ENCODE data around the gene FHL5. TPM values are rescaled to one million over a fixed set of nuclear protein-coding genes. Genes with fewer than 3 reads are reported as not detected.

FHL5 gene
- total and polyA plus RNA-seq, 2 donors (not counting 3 experiments of a cell fraction or from before 2014, with no cell fraction given): not detected

DNA sequence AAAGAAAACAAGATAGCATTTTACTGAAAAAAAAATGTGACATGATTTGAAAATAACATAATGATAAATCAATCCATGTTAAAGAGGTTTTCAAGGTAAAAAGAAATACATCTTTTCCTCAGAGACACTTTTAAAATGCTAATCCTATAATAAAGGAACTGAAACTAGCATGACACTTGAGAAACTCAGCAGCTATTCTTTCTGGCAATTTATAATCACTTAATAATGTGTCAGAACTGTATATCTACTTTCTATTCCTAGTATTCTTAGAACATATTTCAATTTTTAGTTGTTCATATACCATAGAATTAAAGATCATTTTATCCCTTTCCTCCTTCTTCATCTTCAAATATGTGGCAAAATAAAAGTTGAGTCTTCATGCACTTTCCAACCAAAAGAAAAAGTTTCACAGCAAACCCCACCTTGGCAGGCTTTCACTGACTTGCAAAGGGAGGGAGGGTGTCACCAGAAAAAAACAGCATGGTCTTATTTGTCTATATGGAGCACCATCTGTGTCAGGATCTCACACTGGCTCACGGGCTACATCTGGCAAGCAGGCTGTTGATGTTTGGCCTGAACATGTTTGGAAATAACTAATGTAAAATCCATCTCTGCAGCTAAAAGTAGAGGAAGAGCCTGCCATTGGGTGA, 48.5 kb downstream of the FHL5 start:
- ChIA-PET POLR2A (no interaction called here), CTCF (interaction anchor here (0.8 kb wide), 1 partner anchor 448 kb away, joined by 3 read pairs; no protein-coding TSS in a partner anchor)
- Histone ChIP-seq H2AFZ (ENCODE audit: low read depth, low read length) (no peak overlapping the region), H3K79me2 (ENCODE audit: control insufficient read depth, insufficient read depth, low read length) (no peaks in the 10 kb centered on the region), H3K27me3 (ENCODE audit: control insufficient read depth in 2 of 2, insufficient read depth in 2 of 2, low read length in 2 of 2) (no peaks in the 10 kb centered on the region), H3K27ac (ENCODE audit: insufficient read depth, low read depth, low read length) (no peak overlapping the region), H3K4me3 (replicated peaks in 1 of 3; ENCODE audit: insufficient read depth in 1 of 3, low read depth in 1 of 3, low read length in 3 of 3) (no peak overlapping the region), H3K4me1 (ENCODE audit: control insufficient read depth, extremely low read depth, insufficient read depth, low read length) (no peaks in the 10 kb centered on the region), H3K9ac (replicated peaks; ENCODE audit: extremely low read depth, insufficient read depth, low read length) (no peak overlapping the region), H3K36me3 (ENCODE audit: control insufficient read depth in 2 of 2, extremely low read depth in 1 of 2, insufficient read depth in 2 of 2, low read length in 2 of 2) (no peaks in the 10 kb centered on the region), H3K9me1 (replicated peaks; ENCODE audit: control insufficient read depth, extremely low read depth, insufficient read depth, low read length) (no peaks in the 10 kb centered on the region), H4K20me1 (replicated peaks; ENCODE audit: control insufficient read depth, extremely low read depth, insufficient read depth, low read length) (no peaks in the 10 kb centered on the region), H3K9me3 (replicated peaks; ENCODE audit: control insufficient read depth, insufficient read depth, low read length) (no peaks in the 10 kb centered on the region), H3K4me2 (ENCODE audit: insufficient read depth, low read length) (no peak overlapping the region)
- dilution Hi-C loops (cut with MboI; ENCODE audit: extremely low pct_ligation_motif_present, low sequenced_read_pairs) (no loop called here), intact Hi-C loops (cut with micrococcal nuclease) (no loop called here)
- TF ChIP-seq FOS (IDR thresholded peaks at IDR 0.05; ENCODE audit: borderline replicate concordance, insufficient read depth, low read length) (no peak), GATA2 (IDR thresholded peaks at IDR 0.05; ENCODE audit: insufficient read depth, insufficient read length, low read depth, low read length) (no peak), POLR2AphosphoS5 (IDR thresholded peaks at IDR 0.05; ENCODE audit: insufficient read depth, low read depth, low read length) (no peak), MYC (IDR thresholded peaks at IDR 0.05; ENCODE audit: low read depth, low read length) (no peak), POLR2A (IDR thresholded peaks at IDR 0.05; ENCODE audit: low read depth, low read length) (no peak), JUN (IDR thresholded peaks at IDR 0.05; ENCODE audit: borderline replicate concordance, insufficient read depth, insufficient read length, low read depth) (no peak), EZH2 (IDR thresholded peaks at IDR 0.05; ENCODE audit: borderline replicate concordance, low read depth, low read length, severe bottlenecking) (no peak)
- TF ChIP-seq, protein P1, sequence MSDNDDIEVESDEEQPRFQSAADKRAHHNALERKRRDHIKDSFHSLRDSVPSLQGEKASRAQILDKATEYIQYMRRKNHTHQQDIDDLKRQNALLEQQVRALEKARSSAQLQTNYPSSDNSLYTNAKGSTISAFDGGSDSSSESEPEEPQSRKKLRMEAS (IDR thresholded peaks at IDR 0.05; ENCODE audit: insufficient read depth, insufficient read length): no peak
- TF ChIP-seq, protein P2, sequence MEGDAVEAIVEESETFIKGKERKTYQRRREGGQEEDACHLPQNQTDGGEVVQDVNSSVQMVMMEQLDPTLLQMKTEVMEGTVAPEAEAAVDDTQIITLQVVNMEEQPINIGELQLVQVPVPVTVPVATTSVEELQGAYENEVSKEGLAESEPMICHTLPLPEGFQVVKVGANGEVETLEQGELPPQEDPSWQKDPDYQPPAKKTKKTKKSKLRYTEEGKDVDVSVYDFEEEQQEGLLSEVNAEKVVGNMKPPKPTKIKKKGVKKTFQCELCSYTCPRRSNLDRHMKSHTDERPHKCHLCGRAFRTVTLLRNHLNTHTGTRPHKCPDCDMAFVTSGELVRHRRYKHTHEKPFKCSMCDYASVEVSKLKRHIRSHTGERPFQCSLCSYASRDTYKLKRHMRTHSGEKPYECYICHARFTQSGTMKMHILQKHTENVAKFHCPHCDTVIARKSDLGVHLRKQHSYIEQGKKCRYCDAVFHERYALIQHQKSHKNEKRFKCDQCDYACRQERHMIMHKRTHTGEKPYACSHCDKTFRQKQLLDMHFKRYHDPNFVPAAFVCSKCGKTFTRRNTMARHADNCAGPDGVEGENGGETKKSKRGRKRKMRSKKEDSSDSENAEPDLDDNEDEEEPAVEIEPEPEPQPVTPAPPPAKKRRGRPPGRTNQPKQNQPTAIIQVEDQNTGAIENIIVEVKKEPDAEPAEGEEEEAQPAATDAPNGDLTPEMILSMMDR (IDR thresholded peaks at IDR 0.05; ENCODE audit: extremely low read depth in 1 of 2, insufficient read depth in 1 of 2, low read depth in 1 of 2, low read length in 2 of 2): no peak
- no TSS peak for BruUV-seq (replicated peaks)
- DNase-seq (ENCODE audit: low read depth, low spot score) (no peak), FAIRE-seq (no peak)
